Islet of Langerhans (tissue), 1 donor: ENCODE data around the gene NFIC.
"Not testable (repeated sequence)": the region's sequence is repeated elsewhere in the genome, so short reads cannot be mapped to it uniquely, and the experiment has no call there.

Source experiments
- FAIRE-seq: peaks from one replicate; lab custom pipeline; 2011; peaks lifted over from hg19 to GRCh38; lab: Jason Lieb, UNC

The NFIC gene

DNA sequence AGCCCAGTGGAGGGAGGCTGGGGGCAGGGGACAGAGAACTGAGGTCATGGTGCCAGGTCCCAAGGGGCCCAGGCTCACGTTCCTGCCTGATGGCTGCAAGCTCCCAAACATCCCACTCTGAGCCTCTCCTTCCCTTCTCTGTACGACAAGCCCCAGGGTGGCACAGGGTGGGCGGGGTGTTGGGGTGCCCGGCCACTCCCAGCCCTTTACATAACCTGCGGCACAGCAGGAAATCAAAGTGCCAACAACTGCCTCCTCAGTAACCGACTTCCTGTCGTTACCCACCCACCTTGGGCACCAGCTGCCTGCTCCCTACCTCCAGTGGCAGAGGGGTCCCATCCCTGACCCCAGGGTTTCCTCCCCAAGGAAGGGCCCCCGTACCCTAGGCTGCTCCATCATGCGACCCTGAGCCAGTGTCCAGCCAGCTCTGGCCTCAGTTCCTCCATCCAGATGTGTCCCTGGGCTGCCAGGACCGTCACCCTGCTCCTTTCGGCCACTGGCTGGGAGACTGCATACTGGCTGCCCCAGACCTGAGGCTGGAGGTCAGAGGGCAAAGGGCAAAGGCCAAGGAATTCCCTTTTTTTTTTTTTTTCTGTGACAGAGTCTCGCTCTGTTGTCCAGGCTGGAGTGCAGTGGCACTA, 27.7 kb upstream of the NFIC start:
- no peak for FAIRE-seq

DNA sequence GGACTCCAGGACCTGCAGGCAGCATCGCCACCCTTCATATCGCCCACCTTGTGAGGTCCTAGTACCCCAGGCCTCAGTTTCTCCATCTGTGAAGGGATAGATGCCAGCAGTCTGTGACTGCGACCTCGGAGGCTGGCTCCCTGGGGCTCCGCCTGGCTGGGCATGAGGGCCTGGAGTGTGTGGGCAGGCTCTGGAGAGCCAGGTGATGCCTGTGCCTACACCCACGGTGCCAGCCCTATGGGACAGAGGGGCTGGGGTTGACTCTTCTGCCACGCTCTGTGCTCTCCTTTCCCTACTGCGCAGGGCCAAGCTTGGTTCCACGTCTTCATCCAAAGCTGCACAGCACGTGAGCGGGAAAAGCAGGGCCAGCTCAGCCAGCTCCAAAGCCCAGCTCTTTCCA, 26.0 kb upstream of the NFIC start:
- FAIRE-seq = no peak

DNA sequence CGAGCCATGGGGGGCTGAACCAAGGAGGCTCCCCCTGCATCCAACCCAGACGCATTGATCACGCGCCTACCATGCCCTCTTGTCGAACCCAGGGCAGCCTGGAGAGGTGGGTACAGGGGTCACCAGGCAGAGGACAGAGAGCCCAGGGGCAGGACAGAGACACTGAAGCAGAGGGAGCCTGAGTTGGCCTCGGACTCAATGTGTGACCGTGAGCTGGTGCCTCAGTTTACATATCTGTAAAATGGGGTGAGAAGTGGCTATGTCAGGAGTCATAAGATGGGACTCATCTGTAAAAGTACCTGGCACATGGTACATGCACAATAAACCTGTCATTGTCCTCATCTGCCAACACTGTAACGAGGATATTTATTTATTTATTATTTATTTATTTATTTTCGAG, 24.1 kb upstream of the NFIC start:
- no peak for FAIRE-seq

DNA sequence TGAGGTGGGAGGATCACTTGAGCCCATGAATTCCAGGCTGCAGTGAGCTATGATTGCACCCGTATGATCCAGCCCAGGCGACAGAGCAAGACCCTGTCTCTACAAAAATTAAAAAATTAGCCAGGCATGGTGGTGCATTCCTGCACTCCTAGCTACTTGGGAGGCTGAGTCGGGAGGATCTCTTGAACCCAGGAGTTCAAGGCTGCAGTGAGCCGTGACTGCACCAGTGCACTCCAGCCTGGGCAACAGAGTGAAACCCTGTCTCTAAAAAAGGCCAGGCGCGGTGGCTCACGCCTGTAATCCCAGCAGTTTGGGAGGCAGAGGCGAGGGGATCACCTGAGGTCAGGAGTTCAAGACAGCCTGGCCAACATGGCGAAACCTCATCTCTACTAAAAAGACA, 23.4 kb upstream of the NFIC start:
- not testable (repeated sequence) for FAIRE-seq

DNA sequence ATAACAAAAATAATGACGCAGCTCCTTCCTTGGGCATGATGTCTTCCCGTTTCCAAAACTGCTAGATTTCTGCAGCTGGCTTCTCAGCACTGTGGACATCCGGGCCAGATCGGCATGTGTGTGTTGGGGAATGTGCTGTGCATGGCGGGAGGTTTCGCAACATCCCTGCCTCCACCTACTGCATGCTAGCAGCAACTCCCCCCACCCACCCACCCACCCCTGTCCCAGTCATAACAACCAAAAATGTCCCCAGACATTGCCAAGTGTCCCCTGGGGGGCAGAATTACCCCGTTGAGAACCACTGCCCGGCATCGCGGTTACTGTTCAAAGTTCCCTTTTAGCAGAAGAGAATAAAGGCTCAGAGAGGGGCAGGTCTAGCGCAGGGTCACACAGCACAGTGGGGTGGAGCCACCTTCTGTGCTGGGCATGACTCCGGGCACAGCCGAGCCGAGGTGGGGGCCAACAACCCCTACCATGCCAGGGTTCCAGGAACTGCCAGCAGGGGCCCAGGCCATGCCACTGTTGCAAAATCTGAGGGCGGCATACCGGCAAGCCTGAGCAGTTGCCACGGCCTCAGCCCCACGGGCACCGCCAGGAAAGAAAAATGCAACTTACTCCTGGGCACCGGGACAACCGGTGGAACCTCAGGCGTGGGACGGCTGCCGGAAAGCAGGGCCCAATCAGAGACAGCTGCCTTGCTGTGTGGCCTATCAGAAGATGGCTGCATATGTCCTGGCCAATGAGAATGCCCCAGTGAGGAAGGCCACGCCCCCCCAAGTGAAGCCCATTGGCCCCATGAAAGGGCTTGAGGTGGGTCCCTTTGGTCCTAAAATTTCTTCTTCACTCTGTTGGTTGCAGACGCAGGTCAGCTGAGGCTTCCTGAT, 22.5 kb upstream of the NFIC start:
- FAIRE-seq = no peak

DNA sequence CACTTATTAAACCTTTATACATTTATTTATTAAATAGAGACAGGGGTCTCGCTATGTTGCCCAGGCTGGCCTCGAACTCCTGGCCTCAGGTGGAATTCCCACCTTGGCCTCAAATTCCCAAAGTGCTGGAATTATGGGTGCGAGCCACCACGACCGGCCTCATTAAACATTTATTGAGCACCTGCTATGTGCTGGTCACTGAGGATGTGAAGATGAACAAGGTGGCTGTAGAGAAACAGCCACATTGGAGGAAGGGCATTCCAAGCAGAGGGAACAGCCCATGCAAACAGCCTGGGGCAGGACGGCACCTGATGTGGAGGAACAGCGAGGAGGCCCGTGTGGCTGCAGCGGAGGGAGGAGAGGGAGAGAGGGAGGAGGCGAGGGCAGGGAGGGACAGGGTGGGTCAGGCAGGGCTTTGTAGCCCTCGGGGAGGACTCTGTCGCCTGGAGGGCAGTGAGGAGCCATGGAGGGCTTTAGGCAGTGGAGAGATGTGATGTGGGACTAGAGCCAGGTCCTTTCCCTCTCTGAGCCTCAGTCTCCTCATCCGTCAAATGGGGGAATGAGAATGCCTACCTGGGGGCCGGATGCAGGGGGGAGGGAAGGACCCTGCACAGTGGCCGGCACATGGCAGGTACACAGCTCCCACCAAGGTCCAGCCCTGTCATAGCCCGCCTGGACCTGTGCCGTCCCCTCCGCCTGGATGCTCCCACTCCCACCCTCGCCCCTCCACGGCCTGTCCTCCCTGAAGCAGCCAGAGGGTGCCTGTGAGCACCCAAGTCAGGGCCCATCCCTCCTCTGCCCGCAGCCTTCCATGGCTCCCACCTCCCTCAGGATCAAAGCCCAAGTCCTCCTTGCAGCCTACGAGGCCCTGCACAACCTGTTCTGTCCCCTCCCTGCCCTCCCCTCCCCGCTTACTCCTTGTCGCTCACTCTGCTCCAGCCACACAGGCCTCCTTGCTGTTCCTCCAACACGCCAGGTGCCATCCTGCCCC, 21.5 kb upstream of the NFIC start:
- FAIRE-seq = no peak

DNA sequence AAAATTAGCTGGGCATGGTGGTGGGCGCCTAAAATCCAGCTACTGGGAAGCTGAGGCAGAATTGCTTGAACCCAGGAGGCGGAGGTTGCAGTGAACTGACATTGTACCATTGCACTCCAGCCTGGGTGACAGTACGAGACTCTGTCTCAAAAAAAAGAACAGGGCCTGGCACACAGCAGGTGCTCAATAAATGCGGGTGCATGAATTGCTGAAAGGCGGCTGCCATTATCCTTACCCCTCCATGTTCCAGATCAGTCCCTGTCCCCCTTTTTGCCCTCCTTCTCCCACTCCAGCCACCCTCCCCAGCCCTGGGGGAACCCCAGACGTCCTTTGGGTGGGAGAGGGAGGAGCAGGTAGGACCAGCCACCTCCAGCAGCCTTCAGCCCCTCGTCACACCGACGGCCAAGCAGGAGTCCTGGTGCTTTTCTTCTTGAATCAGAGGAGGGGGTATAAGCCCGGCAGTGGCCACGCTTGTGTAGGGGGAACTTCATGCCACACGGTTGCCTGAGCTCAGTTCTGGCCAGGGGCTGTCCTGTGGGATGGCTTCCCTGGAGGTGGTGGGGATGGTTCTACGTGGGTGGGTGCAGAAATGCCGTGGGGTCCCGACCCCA, 20.4 kb upstream of the NFIC start:
- no peak for FAIRE-seq

DNA sequence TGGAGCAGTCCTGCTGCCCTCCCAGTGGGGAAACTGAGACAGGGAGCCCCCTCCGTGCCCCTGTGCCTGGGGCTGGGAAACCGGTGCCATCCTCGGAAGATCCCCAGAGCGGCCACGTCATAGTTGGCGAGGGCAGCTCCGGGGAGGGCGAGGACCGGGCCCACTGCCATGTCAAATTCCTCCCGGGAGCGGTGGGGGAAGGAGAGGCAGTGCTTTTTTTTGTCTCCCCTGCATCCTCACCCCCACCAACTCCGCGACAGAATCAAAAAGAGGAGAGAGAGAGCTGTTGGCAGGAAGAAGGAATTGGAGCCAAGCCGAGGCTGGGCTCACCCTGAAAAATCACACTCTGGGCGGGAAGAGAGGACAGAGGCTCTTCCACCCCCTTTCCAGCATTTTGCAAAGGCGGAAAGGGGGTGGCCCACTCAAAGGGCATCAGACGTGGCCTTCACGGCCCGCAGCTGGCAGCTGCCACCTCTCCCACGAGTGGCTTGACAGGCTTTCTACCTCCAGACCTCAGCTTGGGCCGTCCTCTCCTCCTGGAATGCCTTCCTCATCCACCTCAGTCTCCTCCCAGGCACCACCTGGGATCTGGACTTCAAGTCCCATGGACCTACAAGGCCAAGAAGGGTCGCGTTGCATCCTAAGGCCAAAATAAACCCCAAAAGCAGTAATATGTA, 19.6 kb upstream of the NFIC start:
- FAIRE-seq = no peak

DNA sequence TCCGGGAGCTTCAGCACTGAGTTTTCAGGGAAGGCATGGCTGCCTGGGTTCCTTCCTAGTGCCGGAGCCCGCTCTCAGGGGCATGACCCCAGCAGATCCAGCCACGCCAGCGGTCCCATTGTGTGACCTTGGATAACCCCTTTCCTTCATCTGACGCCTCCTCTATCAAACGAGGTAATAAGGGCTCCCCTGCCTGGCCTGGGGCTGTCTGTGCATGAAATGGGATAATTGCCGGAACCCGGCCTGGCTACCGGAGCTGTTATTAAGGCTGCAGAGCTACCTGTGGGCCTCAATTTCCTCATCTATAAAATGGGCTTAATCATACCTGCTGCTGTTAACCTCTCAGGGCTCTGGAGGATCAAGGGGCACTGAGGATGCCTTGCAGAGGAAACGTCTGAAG, 18.3 kb upstream of the NFIC start:
- no peak for FAIRE-seq

DNA sequence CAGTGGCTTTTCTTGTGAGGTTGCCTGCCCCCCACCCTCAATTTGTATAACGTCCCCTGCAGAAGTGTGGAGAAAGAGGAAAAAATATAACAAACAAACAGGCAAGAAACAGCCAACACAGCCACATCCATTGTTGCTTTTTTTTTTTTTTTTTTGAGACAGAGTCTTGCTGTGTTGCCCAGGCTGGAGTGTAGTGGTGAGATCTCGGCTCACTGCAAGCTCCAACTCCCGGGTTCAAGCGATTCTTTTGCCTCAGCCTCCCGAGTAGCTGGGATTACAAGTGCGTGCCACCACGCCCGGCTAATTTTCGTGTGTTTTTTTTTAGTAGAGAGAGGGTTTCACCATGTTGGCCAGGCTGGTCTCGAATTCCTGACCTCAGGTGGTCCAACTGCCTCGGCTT, 17.9 kb upstream of the NFIC start:
- not testable (repeated sequence) for FAIRE-seq

DNA sequence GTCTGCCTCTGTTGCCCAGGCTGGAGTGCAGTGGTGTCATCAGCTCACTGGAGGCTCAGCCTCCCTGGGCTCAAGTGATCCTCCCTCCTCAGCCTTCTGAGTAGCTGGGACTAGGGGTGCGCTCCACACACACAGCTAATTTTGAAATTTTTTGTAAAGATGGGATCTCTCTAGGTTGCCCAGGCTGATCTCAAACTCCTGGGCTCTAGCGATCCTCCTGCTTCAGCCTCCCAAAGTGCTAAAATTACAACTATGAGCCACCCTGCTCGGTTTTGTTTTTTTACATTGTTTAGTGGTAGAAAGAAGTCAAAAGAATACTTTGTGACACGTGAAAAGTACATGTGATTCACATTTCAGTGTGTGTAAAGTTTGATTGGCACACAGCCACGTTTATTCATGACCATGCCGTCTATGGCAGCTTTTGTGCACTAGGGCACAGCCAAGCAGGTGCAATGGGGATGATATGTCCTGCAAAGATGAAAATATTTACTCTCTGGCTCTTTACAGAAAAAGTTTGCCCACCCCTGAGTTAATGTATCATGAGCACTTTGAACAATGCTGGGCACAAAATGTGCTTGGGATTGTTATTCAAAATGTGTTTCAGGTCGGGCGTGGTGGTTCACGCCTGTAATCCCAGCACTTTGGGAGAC, 16.2 kb upstream of the NFIC start:
- FAIRE-seq = peak; percentile 88

DNA sequence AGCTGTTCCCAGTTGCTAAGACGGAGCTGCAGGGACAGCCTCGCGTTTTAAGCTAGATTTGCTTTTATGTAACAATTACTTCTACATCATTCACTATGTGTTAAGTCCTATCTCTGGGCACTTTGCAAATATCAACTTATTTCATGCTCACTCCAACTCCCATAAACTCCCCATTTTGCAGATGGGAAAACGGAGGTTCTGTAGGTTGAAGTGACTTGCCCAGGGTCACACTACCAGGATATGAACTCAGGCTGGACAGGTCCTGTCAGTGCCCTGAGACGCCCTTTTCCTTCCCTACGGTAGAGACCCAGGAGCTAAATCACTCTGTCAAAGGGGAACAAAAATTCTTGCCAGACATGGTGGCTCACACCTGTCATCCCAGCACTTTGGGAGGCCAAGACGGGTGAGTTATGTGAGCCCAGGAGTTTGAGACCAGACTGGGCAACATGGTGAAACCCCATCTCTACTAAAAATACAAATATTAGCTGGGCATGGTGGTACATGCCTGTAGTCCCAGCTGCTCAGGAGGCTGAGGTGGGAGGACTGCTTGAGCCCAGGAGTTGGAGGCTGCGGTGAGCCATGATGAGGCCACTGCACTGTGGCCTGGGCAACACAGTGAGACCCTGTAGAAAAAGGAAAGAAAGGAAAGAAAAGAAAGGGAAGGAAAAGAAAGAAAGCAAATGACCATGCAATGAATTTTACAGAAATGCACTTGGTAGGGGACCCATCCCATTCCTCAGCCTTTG, 14.5 kb upstream of the NFIC start:
- FAIRE-seq = no peak

DNA sequence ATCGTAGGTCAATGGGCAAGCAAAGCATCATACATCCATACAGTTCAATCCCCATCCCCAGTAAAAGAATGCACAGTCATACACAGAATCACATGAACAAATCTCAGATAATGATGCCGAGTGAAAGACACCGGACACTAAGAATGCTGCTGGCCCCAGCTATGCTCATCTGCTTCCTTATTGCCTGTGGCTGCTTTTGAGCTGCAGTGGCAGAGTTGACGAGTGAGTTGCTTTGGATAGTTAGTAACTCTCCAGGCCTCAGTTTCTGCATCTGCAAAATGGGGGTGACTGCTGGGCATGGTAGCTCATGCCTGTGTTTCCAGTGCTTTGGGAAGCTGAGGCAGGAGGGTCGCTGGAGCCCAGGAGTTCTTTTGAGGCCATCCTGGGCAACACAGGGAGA, 12.9 kb upstream of the NFIC start:
- no peak for FAIRE-seq

DNA sequence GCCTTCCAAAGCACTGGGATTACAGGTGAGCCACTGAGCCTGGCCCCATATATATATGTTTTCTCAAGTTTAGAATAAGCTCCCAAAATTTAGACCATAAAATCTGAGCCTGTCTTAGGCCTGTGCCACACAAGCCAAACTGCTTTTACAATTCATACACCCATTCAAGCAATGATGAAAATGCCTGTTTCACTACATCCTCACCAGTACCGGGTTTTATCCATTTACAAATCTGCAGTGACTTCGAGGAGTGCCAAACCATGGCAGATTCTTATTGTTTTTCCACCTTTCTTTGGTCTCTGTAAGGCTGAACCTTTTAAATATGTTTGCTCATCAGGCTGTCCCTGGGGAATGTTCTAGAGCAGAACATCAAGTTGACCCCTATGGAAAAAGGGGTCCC, 9.6 kb upstream of the NFIC start:
- FAIRE-seq = no peak

DNA sequence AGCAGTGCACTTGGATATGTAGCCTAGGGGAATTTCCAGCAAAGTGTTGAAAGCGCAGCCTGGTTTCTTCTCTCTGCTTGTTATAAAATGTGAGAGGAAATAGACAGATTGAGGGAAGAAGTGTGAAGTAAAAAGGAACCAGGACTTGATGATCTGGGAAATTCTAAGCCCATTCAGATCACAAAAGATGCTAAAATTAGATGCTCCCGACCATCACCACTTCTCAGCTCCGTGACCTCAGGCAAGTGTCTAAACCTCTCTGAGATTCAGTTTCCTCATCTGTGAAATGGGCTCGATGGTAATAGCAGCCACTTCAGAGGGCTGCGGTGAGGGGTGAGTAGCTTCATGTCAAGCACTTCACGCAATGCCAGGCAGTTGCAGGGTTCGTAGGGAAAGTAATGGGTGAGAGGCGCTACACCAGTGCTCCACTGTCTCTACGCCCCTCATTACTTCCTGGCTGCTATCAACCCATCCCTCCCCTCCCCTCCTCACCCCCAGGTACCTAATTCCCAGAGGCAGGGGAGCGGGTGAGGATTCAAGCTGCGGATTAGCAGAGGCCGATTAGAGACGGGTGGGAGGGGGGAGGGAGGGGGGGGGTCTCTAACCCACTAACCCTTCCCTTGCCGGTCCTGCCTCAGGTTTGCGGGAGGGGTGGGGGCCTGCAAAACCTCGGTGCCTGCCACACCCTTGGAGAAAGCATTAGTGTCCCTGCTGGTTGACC, 9.0 kb upstream of the NFIC start:
- FAIRE-seq = no peak

DNA sequence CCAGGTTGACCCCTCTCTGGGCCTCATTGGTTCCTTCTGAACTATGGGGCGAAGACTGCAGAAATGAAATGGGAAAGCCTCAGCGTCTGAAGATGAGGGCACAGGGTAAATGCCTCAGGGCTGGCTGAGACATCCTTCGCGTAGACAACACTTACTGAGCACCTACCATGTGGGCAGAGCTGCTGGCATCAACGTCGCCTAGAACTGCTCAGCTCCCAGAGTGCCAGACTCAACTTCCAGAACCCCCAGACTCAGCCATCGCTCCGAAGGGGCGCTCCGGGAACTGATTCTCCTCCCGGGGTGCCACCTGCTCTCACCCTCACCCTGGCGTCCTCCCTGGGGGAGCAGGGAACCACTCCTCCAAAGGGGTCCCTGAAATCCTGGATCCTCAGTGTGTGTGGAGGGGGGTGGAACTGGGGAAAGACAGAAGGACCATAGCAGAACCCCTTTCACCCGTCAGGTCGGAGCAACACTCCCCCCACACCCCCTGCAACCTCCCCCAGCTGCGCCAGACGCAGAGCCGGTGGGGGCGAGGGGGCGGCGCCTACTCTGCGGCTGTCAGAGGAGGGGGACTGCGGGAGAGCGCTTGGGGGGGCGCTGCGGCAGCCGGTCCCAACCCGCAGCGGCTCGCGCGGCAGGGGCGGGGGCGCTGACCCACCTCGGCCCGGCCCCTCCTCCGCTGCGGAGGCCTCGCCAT, 8.2 kb upstream of the NFIC start:
- FAIRE-seq = no peak

DNA sequence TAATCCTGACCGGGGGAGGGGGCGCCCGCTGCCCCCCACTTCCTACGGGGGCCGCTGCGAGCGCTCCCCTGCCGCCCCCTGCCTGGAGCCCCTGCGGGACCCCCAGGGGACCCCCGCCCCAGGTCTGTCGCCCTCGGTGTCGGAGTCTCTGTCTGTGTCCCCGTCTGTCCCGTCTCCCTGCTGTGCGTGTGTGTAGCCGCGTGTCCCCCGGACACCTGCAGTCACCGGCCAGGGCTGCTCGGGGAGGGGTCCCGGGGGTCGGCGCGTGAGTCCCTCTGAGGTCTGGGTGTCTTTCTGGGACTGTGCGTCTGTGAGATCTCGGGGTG, 7.7 kb upstream of the NFIC start:
- FAIRE-seq = no peak

DNA sequence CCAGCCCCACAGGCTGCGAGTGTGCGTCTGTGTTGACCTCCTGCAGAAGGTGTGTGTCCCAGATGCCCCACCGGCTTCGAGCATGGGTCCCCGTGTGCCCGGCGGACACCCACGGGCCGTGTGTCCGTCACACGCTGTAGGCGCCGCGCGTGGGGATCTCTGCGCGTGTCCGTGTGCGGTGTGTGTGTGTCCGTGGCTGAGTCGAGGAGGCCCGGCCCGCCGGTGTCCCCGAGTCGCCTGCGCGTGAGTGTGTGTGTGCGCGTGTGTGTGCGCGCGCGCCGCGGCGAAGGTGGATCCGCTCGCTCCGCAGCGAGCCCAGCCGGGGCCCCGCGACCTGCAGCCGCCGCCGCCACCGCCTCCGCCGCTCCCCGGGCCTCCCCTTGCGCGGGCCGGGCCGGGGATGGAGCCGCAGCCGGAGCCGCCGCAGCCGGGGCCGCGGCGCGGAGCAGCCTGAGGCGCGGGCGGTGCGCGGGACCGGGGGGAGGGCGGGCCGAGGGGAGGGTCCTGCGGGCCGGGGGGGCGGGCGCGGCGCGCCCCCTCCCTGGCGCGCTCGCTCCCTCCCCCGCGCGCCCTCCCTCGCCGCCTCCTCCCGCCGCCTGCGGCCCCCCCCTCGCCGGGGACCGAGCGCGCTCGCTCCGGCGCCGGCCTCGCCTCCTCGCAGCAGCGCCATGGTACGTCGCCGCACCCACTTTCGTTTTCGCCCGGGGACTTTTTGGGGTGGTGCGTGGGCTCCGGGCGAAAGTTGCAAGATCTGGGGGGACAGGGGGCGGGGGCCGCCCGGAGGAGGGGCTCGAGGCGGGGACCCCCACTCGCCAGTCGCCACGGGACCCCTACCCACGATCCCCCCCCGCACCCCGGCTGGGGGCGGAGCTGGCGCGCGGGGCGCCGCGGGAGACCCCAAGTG, 7.1 kb upstream of the NFIC start:
- no peak for FAIRE-seq
